Activated CD4-positive, CD25-positive, alpha-beta regulatory T cell treated with anti-CD3 and anti-CD28 coated beads, Interleukin-2, amount 50 U/mL, for 24 hours (primary cell): ENCODE measurements around the gene AMZ1.

Experiments used
- ATAC-seq, 2 donors: fragments of 150-1000 bp; cut with Tn5 transposase; one replicate each; pipeline ENCODE4 v1.10.0; 2021; ENCODE audit warnings: mild to moderate bottlenecking in 1 of 2, moderate library complexity in 1 of 2

Gene AMZ1

GRCh38 chr7:2757361-2757903 lies 69.4 kb downstream of the AMZ1 start:
- peak; percentile 9 to 11 for ATAC-seq

- ATAC-seq: peak; percentile 96 to 97
Observed at GRCh38 chr7:2757904-2758672, 70.1 kb downstream of the AMZ1 start.

- ATAC-seq: peak; percentile 8 to 12
Observed at GRCh38 chr7:2758673-2759616, 70.9 kb downstream of the AMZ1 start.

GRCh38 chr7:2759736-2760097 lies 71.7 kb downstream of the AMZ1 start:
- no peak for ATAC-seq

GRCh38 chr7:2760098-2760889 lies 72.3 kb downstream of the AMZ1 start:
- no peak for ATAC-seq

- ATAC-seq: no peak
Observed at GRCh38 chr7:2761131-2761624, 73.2 kb downstream of the AMZ1 start.

- no peak for ATAC-seq
Observed at GRCh38 chr7:2761801-2762497, 73.9 kb downstream of the AMZ1 start.

- no peak for ATAC-seq
Observed at GRCh38 chr7:2763597-2763996, 75.6 kb downstream of the AMZ1 start.

- ATAC-seq: no peak
Observed at GRCh38 chr7:2764621-2765020, 76.6 kb downstream of the AMZ1 start.
